Rectal smooth muscle tissue (tissue), 1 donor: Measurements from ENCODE around the gene FOXA2.
"Not testable (repeated sequence)": the region's sequence is repeated elsewhere in the genome, so short reads cannot be mapped to it uniquely, and the experiment has no call there.

Source experiments
- H3K27ac ChIP-seq: one replicate; pipeline ENCODE4 v1.7.0; 2013; ENCODE audit warnings: low read depth, low read length, inconsistent platforms
- H3K27me3 ChIP-seq: one replicate; pipeline ENCODE4 v1.7.0; 2013; ENCODE audit warnings: low read length; ENCODE audit not compliant: control insufficient read depth, insufficient read depth
- H3K36me3 ChIP-seq: one replicate; pipeline ENCODE4 v1.7.0; 2013; ENCODE audit warnings: low read length; ENCODE audit not compliant: control insufficient read depth, insufficient read depth
- H3K4me1 ChIP-seq: one replicate; pipeline ENCODE4 v1.7.0; 2013; ENCODE audit warnings: low read length; ENCODE audit not compliant: control insufficient read depth, insufficient read depth
- H3K4me3 ChIP-seq: one replicate; pipeline ENCODE4 v1.7.0; 2013; ENCODE audit warnings: low read length
- H3K9ac ChIP-seq: one replicate; pipeline ENCODE4 v1.7.0; 2013; ENCODE audit warnings: low read length

FOXA2 gene

GRCh38 chr20:22607695-22608094 lies 23.3 kb upstream of the FOXA2 start:
- Histone ChIP-seq H3K9ac (no peak overlapping the region), H3K4me1 (no peaks in the 10 kb centered on the region), H3K4me3 (no peak overlapping the region), H3K36me3 (no peaks in the 10 kb centered on the region), H3K27me3 (no peaks in the 10 kb centered on the region), H3K27ac (no peak overlapping the region)

- H3K36me3 ChIP-seq: no peaks in the 10 kb centered on the region
- H3K27ac ChIP-seq: no peak overlapping the region
- H3K27me3 ChIP-seq: no peaks in the 10 kb centered on the region
- no peaks in the 10 kb centered on the region for H3K4me1 ChIP-seq
- no peak overlapping the region for H3K9ac ChIP-seq
- H3K4me3 ChIP-seq: no peak overlapping the region
These were observed 20.4 kb upstream of the FOXA2 start for GRCh38 chr20:22604815-22605214.

GRCh38 chr20:22601361-22602141 lies 17.2 kb upstream of the FOXA2 start:
- H3K4me1 ChIP-seq: no peaks in the 10 kb centered on the region
- no peak overlapping the region for H3K4me3 ChIP-seq
- H3K36me3 ChIP-seq: no peaks in the 10 kb centered on the region
- no peak overlapping the region for H3K9ac ChIP-seq
- H3K27ac ChIP-seq: no peak overlapping the region
- H3K27me3 ChIP-seq: no peaks in the 10 kb centered on the region

GRCh38 chr20:22599258-22599657 lies 14.9 kb upstream of the FOXA2 start:
- H3K27me3 ChIP-seq, H3K9ac ChIP-seq, H3K4me1 ChIP-seq, H3K4me3 ChIP-seq, H3K36me3 ChIP-seq, H3K27ac ChIP-seq: not testable (repeated sequence)

- no peak overlapping the region for H3K27ac ChIP-seq
- H3K9ac ChIP-seq: no peak overlapping the region
- no peaks in the 10 kb centered on the region for H3K4me1 ChIP-seq
- H3K36me3 ChIP-seq: no peaks in the 10 kb centered on the region
- H3K4me3 ChIP-seq: no peak overlapping the region
- H3K27me3 ChIP-seq: no peaks in the 10 kb centered on the region
These were observed 12.9 kb upstream of the FOXA2 start for GRCh38 chr20:22597303-22597702.

GRCh38 chr20:22590662-22591061 lies 6.3 kb upstream of the FOXA2 start:
- Histone ChIP-seq H3K27me3 (peaks cover 14% of the 10 kb centered on the region), H3K27ac (no peak overlapping the region), H3K36me3 (no peaks in the 10 kb centered on the region), H3K4me1 (no peaks in the 10 kb centered on the region), H3K9ac (no peak overlapping the region), H3K4me3 (no peak overlapping the region)

DNA sequence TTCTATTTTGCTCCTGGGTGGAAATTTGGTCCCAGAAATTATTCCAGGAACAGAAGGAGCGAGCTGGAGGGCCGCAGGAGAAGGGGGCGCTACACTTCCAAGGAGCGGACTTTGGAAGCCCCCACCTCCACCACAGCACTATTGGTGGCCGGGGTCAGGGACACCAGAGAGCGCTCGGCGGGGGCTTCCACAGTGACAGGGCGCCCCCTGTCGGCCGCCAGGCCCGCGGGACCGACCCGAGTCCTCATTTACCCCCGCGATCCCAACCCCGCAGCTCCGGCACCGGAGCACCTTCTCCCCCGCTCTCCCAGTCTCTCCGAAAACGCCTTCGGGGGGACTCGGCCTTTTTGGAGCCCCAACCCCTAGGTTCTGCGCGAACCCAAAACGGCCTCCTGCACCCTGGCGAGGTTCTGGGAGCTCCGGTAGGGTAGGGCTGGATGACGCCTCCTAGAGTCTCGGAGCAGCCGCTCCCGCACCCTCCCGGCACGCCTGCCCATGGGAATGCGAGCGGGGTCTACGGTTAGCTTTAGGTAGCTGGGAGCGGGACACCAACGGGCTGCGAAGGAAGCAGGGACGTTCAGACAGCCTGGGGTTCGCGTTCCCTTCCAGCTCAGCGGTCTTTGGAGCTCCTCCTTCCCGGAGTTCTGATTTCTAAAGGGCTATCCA lies 2.4 kb upstream of the FOXA2 start:
- Histone ChIP-seq H3K36me3 (no peaks in the 10 kb centered on the region), H3K9ac (no peak overlapping the region), H3K4me1 (no peaks in the 10 kb centered on the region), H3K27me3 (peaks cover 19% of the 10 kb centered on the region), H3K4me3 (peak overlapping the region; percentile 43), H3K27ac (no peak overlapping the region)

DNA sequence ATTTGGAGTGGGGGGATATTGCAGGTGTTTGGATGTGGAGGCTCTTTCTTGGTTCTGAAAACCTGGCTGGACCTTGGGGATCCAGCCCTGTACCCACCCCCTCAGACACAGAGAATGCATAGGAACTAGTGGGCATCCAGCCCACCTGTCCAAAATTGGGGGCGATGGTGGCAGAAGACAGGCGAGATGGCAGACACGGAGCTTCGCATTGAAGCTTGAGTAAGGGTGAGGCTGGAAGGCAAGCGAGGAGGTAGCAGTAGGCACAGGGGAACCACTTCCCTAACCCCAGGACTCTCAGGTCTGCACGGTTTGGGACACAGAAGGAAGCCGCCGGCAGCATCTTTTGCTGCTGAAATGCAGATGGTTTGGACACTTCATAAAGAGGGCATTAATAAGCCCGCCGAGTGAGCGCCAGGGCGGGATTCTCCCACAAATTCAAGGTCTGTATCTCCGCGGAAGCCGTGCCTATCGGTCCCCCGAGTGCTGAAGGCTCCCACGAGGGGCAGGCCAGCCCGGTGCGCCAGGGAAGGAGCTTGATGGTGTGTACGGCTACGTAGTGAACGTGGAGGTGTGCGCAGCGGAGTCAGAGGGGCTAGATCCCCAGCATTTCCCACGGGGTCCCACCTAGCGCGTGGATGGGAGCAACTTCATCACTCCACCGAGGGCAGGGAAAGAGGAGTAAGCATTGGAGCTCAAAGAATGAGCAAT lies 1.6 kb upstream of the FOXA2 start:
- Histone ChIP-seq H3K4me3 (no peak overlapping the region), H3K9ac (no peak overlapping the region), H3K4me1 (no peaks in the 10 kb centered on the region), H3K36me3 (no peaks in the 10 kb centered on the region), H3K27me3 (peaks cover 19% of the 10 kb centered on the region), H3K27ac (no peak overlapping the region)

DNA sequence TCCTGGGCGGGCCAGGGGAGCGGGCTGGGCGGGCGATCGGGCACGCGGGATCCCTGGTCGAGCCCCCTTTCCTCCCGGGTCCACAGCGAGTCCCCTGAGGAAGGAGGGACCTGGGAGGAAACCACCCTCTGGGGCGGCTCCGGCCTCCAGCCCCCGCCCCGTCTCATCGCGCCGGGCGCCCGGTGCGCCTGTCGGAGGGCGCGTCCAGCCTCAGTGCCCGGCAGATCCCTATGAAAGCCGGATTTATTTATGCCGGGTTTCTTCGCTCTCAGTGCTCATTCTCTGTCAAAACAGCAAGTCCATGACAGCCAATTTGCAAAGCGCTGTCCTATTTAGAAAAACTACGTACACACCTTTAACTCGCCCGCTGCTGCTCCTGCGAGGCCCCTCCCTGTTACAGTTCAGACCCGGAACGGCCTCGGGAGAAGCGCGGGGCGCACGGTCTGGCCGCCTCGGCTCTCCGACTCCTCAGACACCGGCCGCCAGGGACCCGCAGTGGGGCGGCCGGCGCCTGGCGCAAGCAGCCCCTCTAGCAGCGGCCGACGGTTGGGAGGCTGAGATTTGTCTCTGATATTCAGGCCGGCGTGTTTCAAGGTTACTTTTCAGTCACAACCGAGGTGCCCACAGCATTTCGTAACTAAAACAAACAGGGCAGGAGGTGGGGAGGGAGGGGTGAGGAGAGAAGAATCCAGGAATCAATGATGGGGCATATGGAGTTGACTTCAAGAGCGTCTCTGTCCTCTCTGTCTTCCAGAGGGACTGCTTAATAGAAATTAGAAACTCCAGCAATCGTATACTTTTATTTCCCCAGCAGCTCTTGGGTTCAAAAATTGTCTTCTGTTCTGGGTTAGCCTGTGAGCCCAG lies 782 bp upstream of the FOXA2 start:
- Histone ChIP-seq H3K27ac (no peak overlapping the region), H3K9ac (no peak overlapping the region), H3K4me3 (peak overlapping the region; percentile 41), H3K27me3 (peaks cover 22% of the 10 kb centered on the region), H3K4me1 (no peaks in the 10 kb centered on the region), H3K36me3 (no peaks in the 10 kb centered on the region)

GRCh38 chr20:22583773-22584521 lies 425 bp downstream of the FOXA2 start:
- Histone ChIP-seq H3K9ac (no peak overlapping the region), H3K36me3 (no peaks in the 10 kb centered on the region), H3K27ac (no peak overlapping the region), H3K27me3 (peaks cover 25% of the 10 kb centered on the region), H3K4me3 (peak overlapping the region; percentile 62), H3K4me1 (no peaks in the 10 kb centered on the region)

- H3K4me3 ChIP-seq: peak overlapping the region; percentile 62
- H3K27ac ChIP-seq: no peak overlapping the region
- no peaks in the 10 kb centered on the region for H3K36me3 ChIP-seq
- H3K9ac ChIP-seq: no peak overlapping the region
- H3K4me1 ChIP-seq: no peaks in the 10 kb centered on the region
- H3K27me3 ChIP-seq: peaks cover 28% of the 10 kb centered on the region
These were observed 1.2 kb downstream of the FOXA2 start for GRCh38 chr20:22582964-22583772.
